Suprapubic skin (tissue), 4 donors: Measurements from ENCODE around the gene PGA5. TPM values are rescaled to one million over a fixed set of nuclear protein-coding genes. Genes with fewer than 3 reads are reported as not detected.

Source experiments
- DNase-seq, 2 donors: peaks; one replicate each; pipeline ENCODE4 v3.0.0-alpha.2; 2019; ENCODE audit warnings: low spot score in 2 of 2
- H3K27ac ChIP-seq: fragments of 200-600 bp; sonication (generic); one replicate; pipeline ENCODE4 v1.5.1; 2019
- H3K27me3 ChIP-seq: fragments of 200-600 bp; sonication (generic); one replicate; pipeline ENCODE4 v1.5.1; 2019
- H3K36me3 ChIP-seq: fragments of 200-600 bp; sonication (generic); one replicate; pipeline ENCODE4 v1.5.1; 2019
- H3K4me1 ChIP-seq: fragments of 200-600 bp; sonication (generic); one replicate; pipeline ENCODE4 v1.5.1; 2019
- H3K4me3 ChIP-seq: fragments of 200-600 bp; sonication (generic); one replicate; pipeline ENCODE4 v1.5.1; 2019; ENCODE audit warnings: mild to moderate bottlenecking
- H3K9me3 ChIP-seq: fragments of 200-600 bp; sonication (generic); one replicate; pipeline ENCODE4 v1.5.1; 2019
- EP300 ChIP-seq: sonication (generic); formaldehyde crosslinking; IDR thresholded peaks from one replicate; pipeline ENCODE4 v1.6.1; 2017; ENCODE audit warnings: antibody characterized with exemption
- POLR2A ChIP-seq, 2 donors: fragments of 450-650 bp; IDR thresholded peaks; one replicate each; pipeline ENCODE4 v1.6.1; 2017; ENCODE audit warnings: antibody characterized with exemption in 2 of 2, mild to moderate bottlenecking in 2 of 2, moderate library complexity in 2 of 2
- POLR2AphosphoS5 ChIP-seq, 3 donors: sonication (generic); formaldehyde crosslinking; IDR thresholded peaks; one replicate each; pipeline ENCODE4 v1.6.1; 2017; ENCODE audit warnings: antibody characterized with exemption in 3 of 3
- WGBS: methylation state at CpG from one replicate; pipeline ENCODE4 v1.1.5; 2018; 5-methylcytosine and 5-hydroxymethylcytosine counted together
- total RNA-seq, 4 donors: library from RNA; depleted of rRNA; stranded (reverse); fragments of >200 nt; gene quantifications; one replicate each; pipeline ENCODE4 v1.1.0, GENCODE V29; 2016
- TF ChIP-seq, protein P1 (sequence below), 2 donors: fragments of 200-600 bp in 1 of 2; fragments of 450-650 bp in 1 of 2; sonication (generic) in 1 of 2; IDR thresholded peaks; one replicate each; pipeline ENCODE4 v1.5.1; 2016 to 2019; ENCODE audit warnings: antibody characterized with exemption in 2 of 2, mild to moderate bottlenecking in 1 of 2, moderate library complexity in 1 of 2

Gene PGA5
- total RNA-seq, 4 donors from 2014 or later: not detected

DNA sequence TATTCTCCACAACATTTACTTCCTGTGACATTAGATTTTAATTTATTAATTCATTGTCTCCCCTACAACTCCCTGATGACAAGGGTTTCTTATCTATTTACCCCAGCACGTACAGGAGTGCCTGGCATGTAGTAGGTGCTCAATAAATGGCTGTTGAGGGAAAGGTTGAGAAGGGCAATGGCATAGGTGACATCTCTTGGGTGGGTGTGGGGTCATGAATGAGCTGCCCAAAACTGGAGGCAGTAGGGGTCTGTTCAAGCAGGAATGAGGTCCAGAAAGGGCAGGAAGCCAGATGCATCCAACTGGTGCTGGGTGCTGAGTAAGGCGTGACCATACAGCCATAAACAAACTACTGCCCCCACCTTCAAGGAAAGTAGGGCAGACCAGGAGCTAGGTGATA lies 51.4 kb downstream of the PGA5 start:
- WGBS: 97% methylated on average over 2 of the region's 2 CpGs
- H3K4me3 ChIP-seq: no peak overlapping the region
- no peaks in the 10 kb centered on the region for H3K36me3 ChIP-seq
- no peak for DNase-seq
- peaks cover 7% of the 10 kb centered on the region for H3K27me3 ChIP-seq
- no peak for TF ChIP-seq POLR2AphosphoS5 (IDR thresholded peaks at IDR 0.05)
- TF ChIP-seq EP300: no peak
- TF ChIP-seq POLR2A (IDR thresholded peaks at IDR 0.05): no peak
- TF ChIP-seq, protein P1, sequence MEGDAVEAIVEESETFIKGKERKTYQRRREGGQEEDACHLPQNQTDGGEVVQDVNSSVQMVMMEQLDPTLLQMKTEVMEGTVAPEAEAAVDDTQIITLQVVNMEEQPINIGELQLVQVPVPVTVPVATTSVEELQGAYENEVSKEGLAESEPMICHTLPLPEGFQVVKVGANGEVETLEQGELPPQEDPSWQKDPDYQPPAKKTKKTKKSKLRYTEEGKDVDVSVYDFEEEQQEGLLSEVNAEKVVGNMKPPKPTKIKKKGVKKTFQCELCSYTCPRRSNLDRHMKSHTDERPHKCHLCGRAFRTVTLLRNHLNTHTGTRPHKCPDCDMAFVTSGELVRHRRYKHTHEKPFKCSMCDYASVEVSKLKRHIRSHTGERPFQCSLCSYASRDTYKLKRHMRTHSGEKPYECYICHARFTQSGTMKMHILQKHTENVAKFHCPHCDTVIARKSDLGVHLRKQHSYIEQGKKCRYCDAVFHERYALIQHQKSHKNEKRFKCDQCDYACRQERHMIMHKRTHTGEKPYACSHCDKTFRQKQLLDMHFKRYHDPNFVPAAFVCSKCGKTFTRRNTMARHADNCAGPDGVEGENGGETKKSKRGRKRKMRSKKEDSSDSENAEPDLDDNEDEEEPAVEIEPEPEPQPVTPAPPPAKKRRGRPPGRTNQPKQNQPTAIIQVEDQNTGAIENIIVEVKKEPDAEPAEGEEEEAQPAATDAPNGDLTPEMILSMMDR (IDR thresholded peaks at IDR 0.05): no peak
- H3K4me1 ChIP-seq: peaks cover 32% of the 10 kb centered on the region
- no peaks in the 10 kb centered on the region for H3K9me3 ChIP-seq
- no peak overlapping the region for H3K27ac ChIP-seq

- WGBS: 2% methylated on average over 37 of the region's 60 CpGs
Observed at GRCh38 chr11:61293867-61294716, 53.1 kb downstream of the PGA5 start.

DNA sequence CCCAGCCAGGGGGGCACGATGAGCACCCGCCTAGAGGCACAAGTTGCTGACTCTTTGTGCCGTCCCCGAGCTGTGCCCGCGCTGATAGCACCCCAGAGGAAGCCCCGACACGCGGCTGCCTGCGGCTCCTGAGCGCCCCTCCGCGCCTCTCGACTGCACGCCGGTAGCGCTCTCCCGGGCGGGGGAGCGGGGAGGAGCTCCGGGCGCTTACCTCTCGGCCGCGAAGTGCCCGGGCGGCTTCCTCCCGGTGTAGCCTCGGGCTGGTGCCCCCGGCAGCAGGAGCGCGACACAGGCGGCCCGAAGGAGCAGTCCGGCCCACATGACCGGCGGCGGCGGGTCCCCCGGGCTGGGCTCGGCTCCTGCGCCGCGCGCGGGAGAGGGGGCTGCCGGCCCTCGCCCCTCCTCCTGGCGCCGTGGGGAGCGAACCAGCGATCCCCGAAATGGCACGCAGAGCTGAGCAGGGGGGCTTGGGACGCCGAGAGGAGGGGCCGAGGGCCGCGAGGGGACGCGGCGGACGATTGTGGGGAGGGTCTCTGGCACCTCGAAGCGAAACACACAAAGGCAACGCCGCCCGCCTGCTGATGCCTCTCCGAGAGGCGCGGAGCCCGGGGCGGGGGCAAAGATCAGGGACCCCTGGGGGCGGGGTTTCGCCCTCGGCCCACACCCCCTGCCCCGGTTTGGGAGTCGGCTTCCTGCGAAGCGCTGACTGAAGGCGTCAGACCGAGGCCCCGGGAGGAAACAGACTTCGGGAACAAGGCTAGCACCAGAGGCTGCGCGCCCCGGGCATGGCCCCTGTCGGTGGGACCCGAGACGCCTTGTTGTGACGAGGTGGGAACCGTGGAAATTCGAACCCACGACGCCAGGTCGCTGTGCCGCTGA lies 54.0 kb downstream of the PGA5 start, which contains the start of gene VWCE:
TSS of gene VWCE (minus strand) at position 600 of the 879 bp plus-strand sequence. CDS start at position 321, 279 bp downstream.
- Histone ChIP-seq H3K27me3 (peaks cover 7% of the 10 kb centered on the region), H3K9me3 (no peaks in the 10 kb centered on the region), H3K27ac (no peak within 1 kb of the TSS), H3K4me3 (peak within 1 kb of the TSS; percentile 76), H3K4me1 (peaks cover 34% of the 10 kb centered on the region), H3K36me3 (peaks cover 10% of the 10 kb centered on the region)
- peak in 1 of 2 donors; percentile 72 for DNase-seq
- WGBS: no CpG with 5 or more reads among the region's 97 CpGs
- TF ChIP-seq POLR2AphosphoS5 (IDR thresholded peaks at IDR 0.05): no peak
- TF ChIP-seq POLR2A (IDR thresholded peaks at IDR 0.05): no peak
- TF ChIP-seq EP300: no peak
- TF ChIP-seq, protein P1 (IDR thresholded peaks at IDR 0.05): no peak

More at GRCh38 chr11:61293867-61294716, 53.1 kb downstream of the PGA5 start:
- H3K36me3 ChIP-seq: peaks cover 2% of the 10 kb centered on the region
- peak in 1 of 2 donors; percentile 77 for DNase-seq
- H3K9me3 ChIP-seq: no peaks in the 10 kb centered on the region
- H3K4me3 ChIP-seq: peak overlapping the region; percentile 76
- peaks cover 34% of the 10 kb centered on the region for H3K4me1 ChIP-seq
- H3K27me3 ChIP-seq: peaks cover 7% of the 10 kb centered on the region
- no peak for TF ChIP-seq POLR2A (IDR thresholded peaks at IDR 0.05)
- no peak for TF ChIP-seq EP300
- TF ChIP-seq POLR2AphosphoS5 (IDR thresholded peaks at IDR 0.05): no peak
- no peak overlapping the region for H3K27ac ChIP-seq

DNA sequence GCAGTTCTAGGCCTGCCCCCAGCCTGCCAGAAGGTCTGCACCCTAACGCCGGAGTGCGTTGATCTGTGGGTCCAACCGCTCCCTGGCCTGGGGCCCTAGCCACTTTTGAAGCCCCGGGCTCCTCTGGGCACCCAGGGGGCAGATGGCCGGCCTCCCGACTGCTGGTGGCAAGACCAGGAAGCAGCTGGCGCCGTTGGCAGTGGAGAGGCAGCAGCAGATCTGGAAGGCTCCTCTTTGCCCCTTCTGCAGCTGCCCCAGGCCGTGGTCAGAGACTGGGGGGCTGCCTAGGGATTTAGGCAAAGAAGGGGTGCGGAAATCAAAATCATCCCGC lies 54.6 kb downstream of the PGA5 start:
- peaks cover 7% of the 10 kb centered on the region for H3K27me3 ChIP-seq
- H3K4me3 ChIP-seq: peak overlapping the region; percentile 76

GRCh38 chr11:61297341-61297740 lies 56.4 kb downstream of the PGA5 start:
- Histone ChIP-seq H3K36me3 (peaks cover 34% of the 10 kb centered on the region), H3K4me1 (peaks cover 34% of the 10 kb centered on the region), H3K27me3 (peaks cover 7% of the 10 kb centered on the region), H3K27ac (peak overlapping the region; percentile 52), H3K9me3 (no peaks in the 10 kb centered on the region), H3K4me3 (no peak overlapping the region)
- no peak for DNase-seq
- no peak for TF ChIP-seq POLR2A (IDR thresholded peaks at IDR 0.05)
- TF ChIP-seq, protein P1 (IDR thresholded peaks at IDR 0.05): no peak
- TF ChIP-seq EP300: no peak
- TF ChIP-seq POLR2AphosphoS5 (IDR thresholded peaks at IDR 0.05): no peak
- 29% methylated on average over 1 of the region's 1 CpG for WGBS

More for the DNA sequence above, 54.6 kb downstream of the PGA5 start:
- Histone ChIP-seq H3K36me3 (peaks cover 16% of the 10 kb centered on the region), H3K27ac (no peak overlapping the region), H3K4me1 (peaks cover 34% of the 10 kb centered on the region), H3K9me3 (no peaks in the 10 kb centered on the region)
- no peak for DNase-seq
- WGBS: 64% methylated on average over 7 of the region's 12 CpGs
- TF ChIP-seq POLR2A (IDR thresholded peaks at IDR 0.05) (no peak), EP300 (no peak), POLR2AphosphoS5 (IDR thresholded peaks at IDR 0.05) (no peak)
- TF ChIP-seq, protein P1 (IDR thresholded peaks at IDR 0.05): no peak
